ENCODE measurements around the gene RDH5.

Gene RDH5

GRCh38 chr12:55734595-55734994, 14.4 kb downstream of the RDH5 start:
- FAIRE-seq (no peak), DNase-seq (ENCODE audit: insufficient read length, low spot score) (no peak)
- no peak for TF ChIP-seq POLR2A (IDR thresholded peaks at IDR 0.05; ENCODE audit: low read depth, low read length)

- DNase-seq (ENCODE audit: insufficient read length, low spot score) (no peak), FAIRE-seq (no peak)
- no peak for TF ChIP-seq POLR2A (IDR thresholded peaks at IDR 0.05; ENCODE audit: low read depth, low read length)
Measured at GRCh38 chr12:55736076-55736475, 15.9 kb downstream of the RDH5 start.

GRCh38 chr12:55736780-55737580, 16.8 kb downstream of the RDH5 start:
- no peak for DNase-seq (ENCODE audit: insufficient read length, low spot score)
- no peak for TF ChIP-seq POLR2A (IDR thresholded peaks at IDR 0.05; ENCODE audit: low read depth, low read length)
- no peak for FAIRE-seq

GRCh38 chr12:55737581-55738122, 17.5 kb downstream of the RDH5 start:
- DNase-seq (ENCODE audit: insufficient read length, low spot score) (no peak), FAIRE-seq (no peak)
- no peak for TF ChIP-seq POLR2A (IDR thresholded peaks at IDR 0.05; ENCODE audit: low read depth, low read length)

- peak; percentile 52 for FAIRE-seq
- TF ChIP-seq POLR2A (IDR thresholded peaks at IDR 0.05; ENCODE audit: low read depth, low read length), result no peak
- no peak for DNase-seq (ENCODE audit: insufficient read length, low spot score)
Measured at GRCh38 chr12:55738123-55739024, 18.2 kb downstream of the RDH5 start.

- DNase-seq (ENCODE audit: insufficient read length, low spot score), result no peak
- no peak for FAIRE-seq
- no peak for TF ChIP-seq POLR2A (IDR thresholded peaks at IDR 0.05; ENCODE audit: low read depth, low read length)
Measured at GRCh38 chr12:55739025-55739378, 18.8 kb downstream of the RDH5 start.

GRCh38 chr12:55741931-55742680, 21.9 kb downstream of the RDH5 start:
- TF ChIP-seq POLR2A (IDR thresholded peaks at IDR 0.05; ENCODE audit: low read depth, low read length), result no peak
- FAIRE-seq (no peak), DNase-seq (ENCODE audit: insufficient read length, low spot score) (no peak)

- peak; percentile 92 for DNase-seq (ENCODE audit: insufficient read length, low spot score)
- no peak for FAIRE-seq
- TF ChIP-seq POLR2A (IDR thresholded peaks at IDR 0.05; ENCODE audit: low read depth, low read length), result peak; percentile 50; the same call in 1 of the 2 replicates
Measured at GRCh38 chr12:55742719-55743405, 22.7 kb downstream of the RDH5 start, which contains the start of gene GDF11. Gene GDF11, plus strand, starts transcription at chr12:55743122. Its CDS starts 195 bp downstream, at chr12:55743317.

GRCh38 chr12:55743406-55744339, 23.5 kb downstream of the RDH5 start:
- DNase-seq (ENCODE audit: insufficient read length, low spot score) (peak; percentile 53), FAIRE-seq (no peak)
- peak; percentile 24; the same call in 1 of the 2 replicates for TF ChIP-seq POLR2A (IDR thresholded peaks at IDR 0.05; ENCODE audit: low read depth, low read length)

GRCh38 chr12:55744340-55745030, 24.3 kb downstream of the RDH5 start:
- no peak for FAIRE-seq

GRCh38 chr12:55745361-55746173, 25.4 kb downstream of the RDH5 start:
- no peak for TF ChIP-seq POLR2A (IDR thresholded peaks at IDR 0.05; ENCODE audit: low read depth, low read length)
- DNase-seq (ENCODE audit: insufficient read length, low spot score) (no peak), FAIRE-seq (no peak)

More at GRCh38 chr12:55744340-55745030, 24.3 kb downstream of the RDH5 start:
- no peak for DNase-seq (ENCODE audit: insufficient read length, low spot score)
- TF ChIP-seq POLR2A (IDR thresholded peaks at IDR 0.05; ENCODE audit: low read depth, low read length), result no peak

All from H54 (cell line).